ENCODE results near the gene CD81.

The CD81 gene

DNA sequence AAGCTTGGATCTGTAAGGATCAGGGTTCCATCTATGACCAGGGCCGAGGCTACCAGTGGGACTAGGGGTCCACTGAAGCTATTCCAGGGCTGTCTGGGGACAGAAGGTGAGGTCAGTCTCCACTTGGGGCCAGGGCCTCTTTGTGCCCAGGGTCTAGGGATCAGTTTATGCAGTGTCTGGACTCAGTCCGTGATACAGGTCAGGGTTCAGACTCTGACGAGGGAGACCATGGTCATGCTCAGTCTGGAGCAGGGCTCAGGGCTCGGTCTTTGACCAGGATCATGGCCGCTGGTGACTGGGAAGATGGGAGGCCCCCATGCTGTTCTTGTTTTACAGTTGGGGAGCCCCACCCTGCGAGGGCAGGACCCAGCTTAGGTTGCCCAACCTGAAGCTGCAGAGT is 35.2 kb downstream of the CD81 start:
- DNase-seq (ENCODE audit: low read depth) = no peak
- TF ChIP-seq, protein P1, sequence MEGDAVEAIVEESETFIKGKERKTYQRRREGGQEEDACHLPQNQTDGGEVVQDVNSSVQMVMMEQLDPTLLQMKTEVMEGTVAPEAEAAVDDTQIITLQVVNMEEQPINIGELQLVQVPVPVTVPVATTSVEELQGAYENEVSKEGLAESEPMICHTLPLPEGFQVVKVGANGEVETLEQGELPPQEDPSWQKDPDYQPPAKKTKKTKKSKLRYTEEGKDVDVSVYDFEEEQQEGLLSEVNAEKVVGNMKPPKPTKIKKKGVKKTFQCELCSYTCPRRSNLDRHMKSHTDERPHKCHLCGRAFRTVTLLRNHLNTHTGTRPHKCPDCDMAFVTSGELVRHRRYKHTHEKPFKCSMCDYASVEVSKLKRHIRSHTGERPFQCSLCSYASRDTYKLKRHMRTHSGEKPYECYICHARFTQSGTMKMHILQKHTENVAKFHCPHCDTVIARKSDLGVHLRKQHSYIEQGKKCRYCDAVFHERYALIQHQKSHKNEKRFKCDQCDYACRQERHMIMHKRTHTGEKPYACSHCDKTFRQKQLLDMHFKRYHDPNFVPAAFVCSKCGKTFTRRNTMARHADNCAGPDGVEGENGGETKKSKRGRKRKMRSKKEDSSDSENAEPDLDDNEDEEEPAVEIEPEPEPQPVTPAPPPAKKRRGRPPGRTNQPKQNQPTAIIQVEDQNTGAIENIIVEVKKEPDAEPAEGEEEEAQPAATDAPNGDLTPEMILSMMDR (conservative IDR thresholded peaks at IDR 0.05; ENCODE audit: control insufficient read depth, insufficient read depth, low read depth, low read length) = no peak
- no peak overlapping the region for H3K4me3 ChIP-seq (ENCODE audit: control insufficient read depth, low read depth, low read length)

DNA sequence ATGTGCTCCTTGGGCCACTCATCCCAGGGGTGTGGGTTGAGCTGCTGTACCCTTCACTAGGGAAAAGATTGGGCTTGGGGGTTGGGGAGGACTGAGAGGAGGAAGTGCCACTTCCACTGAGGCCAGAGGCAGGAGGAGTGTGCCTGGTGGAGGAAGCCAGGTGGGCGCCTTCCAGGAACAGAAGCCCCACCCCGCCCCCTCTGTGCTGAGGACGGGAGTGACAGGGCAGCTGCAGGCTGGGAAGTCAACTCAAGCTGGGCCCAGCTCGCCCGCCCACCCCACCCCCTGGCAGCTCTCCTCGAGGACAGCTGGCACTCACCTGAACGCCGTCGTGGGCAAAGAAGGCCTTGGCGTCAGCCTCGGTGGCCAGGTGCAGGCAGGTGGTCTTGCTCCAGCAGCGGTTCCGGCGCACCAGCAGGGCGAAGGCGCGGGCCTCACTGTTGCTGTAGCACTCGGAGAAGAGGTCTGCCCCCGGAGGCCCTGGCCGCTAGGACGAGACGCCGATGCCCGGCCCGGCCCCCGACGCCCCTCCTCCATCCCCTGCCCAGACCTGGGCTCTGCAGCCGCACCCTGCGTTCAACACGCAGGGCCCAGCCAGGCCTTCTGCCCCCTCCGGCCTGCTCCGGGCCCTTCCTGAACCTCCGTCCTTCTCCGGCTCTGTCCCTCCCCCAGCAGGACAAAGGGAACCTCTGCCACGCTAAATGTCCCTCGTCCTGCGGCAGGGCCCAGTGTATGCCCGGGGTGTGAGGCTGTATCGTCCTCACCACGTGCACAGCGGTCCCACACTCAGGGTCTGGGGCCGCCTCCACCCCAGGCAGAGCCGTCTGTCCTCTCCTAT is 36.9 kb downstream of the CD81 start:
- H3K4me3 ChIP-seq (ENCODE audit: control insufficient read depth, low read depth, low read length) = no peak overlapping the region
- TF ChIP-seq, protein P1 (conservative IDR thresholded peaks at IDR 0.05; ENCODE audit: control insufficient read depth, insufficient read depth, low read depth, low read length) = no peak
- no peak for DNase-seq (ENCODE audit: low read depth)

DNA sequence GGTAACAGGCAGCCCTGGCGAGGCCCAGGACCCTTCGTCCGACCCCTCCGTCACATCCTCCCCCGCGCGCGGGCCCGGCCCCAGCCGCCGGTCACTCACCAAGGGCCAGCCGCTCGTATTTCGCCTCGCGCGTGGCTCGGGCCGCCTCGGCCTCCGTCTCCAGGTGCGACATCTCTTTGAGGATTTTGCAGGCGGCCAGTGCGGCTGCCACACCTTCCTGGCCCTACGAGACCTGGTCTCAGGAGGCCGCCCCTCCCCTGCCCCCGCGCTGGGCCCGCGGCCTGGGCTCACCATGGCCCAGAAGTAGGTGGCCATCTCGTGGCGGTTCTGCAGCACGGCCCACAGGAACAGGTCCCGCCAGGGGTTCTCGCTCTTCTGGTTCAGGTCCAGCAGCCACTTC is 37.5 kb downstream of the CD81 start:
- H3K4me3 ChIP-seq (ENCODE audit: control insufficient read depth, low read depth, low read length) = no peak overlapping the region
- DNase-seq (ENCODE audit: low read depth) = no peak
- TF ChIP-seq, protein P1 (conservative IDR thresholded peaks at IDR 0.05; ENCODE audit: control insufficient read depth, insufficient read depth, low read depth, low read length) = no peak

DNA sequence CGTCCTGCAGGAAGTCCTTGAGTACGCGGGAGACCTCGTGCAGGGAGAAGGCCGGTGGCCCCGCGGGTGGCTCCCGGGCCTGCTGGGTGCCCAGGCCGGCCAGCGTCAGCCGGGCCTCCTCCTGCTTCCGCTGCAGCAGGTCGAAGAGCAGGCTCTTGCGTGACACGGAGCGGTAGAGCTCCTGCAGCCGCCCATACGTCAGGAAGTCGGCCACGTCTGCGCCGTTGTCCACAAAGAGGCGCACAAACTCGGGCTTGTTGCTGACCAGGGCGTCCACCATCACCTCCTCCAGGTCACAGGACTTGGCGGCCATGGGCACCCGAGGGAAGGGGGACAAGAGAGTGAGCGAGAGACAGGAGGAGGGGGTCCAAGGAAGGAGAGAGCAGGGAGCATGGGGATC is 38.1 kb downstream of the CD81 start:
- DNase-seq (ENCODE audit: low read depth) = no peak
- TF ChIP-seq, protein P1 (conservative IDR thresholded peaks at IDR 0.05; ENCODE audit: control insufficient read depth, insufficient read depth, low read depth, low read length) = no peak
- no peak overlapping the region for H3K4me3 ChIP-seq (ENCODE audit: control insufficient read depth, low read depth, low read length)

DNA sequence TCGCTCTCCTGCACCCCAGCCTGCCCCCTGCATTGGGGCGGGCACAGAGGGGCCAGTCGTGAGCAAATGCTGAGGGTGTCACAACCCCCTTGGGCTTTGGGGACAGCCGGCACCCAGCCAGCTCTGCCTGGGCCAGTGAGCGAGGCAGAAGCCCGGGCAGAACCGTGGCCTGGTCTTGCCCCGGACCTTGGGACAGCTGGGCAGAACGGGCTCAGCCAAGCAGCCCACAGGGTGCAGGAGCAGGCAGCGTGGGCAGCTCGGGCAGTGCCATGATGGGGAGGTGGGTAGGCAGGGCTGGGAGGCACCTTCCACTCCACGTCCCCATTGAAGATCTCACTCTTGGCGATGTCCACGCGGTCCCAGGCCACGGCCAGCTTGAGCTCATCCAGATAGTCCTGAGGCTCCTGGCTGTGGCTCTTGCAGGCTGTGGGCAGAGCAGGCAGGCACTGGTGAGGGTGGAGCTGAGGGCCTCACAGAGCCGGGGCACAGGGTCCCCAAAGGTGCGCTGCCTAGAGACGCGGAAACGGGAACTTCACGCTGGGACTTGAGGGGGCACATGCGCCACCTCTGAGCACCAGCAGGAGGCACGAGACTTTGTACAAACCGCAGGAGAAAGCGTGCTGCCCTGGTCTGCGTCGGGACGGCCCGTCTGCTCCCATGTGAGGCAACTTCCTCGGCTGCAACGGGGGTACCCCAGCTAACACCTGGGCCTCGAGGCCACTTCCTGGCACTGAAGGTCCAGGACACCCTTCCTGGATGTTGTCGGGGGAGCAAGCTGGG is 38.7 kb downstream of the CD81 start:
- DNase-seq (ENCODE audit: low read depth) = no peak
- no peak overlapping the region for H3K4me3 ChIP-seq (ENCODE audit: control insufficient read depth, low read depth, low read length)
- TF ChIP-seq, protein P1 (conservative IDR thresholded peaks at IDR 0.05; ENCODE audit: control insufficient read depth, insufficient read depth, low read depth, low read length) = no peak

DNA sequence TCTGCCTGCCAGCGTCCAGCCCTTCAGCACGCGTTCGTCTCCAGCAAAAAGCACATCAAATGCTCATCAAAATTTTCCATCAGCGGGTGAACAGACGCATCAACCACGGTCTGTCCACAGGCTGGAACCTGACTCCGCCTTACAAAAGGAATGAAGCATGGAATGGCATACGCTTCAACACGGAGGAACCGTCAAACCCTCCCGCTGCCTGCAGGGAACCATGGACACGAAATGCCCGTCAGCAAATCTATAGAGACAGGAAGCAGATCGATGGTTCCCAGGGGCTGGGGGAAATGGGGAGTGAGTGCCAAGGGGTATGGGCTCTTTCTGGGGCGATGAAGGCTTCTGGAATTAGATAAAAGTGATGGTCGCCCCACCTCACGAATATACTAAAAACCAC is 39.7 kb downstream of the CD81 start:
- no peak overlapping the region for H3K4me3 ChIP-seq (ENCODE audit: control insufficient read depth, low read depth, low read length)
- TF ChIP-seq, protein P1 (conservative IDR thresholded peaks at IDR 0.05; ENCODE audit: control insufficient read depth, insufficient read depth, low read depth, low read length) = no peak
- no peak for DNase-seq (ENCODE audit: low read depth)
